IPS DF 4.7 (cell line): ENCODE results near the gene LMO3.
"Not testable (repeated sequence)": the region's sequence is repeated elsewhere in the genome, so short reads cannot be mapped to it uniquely, and the experiment has no call there.

ENCODE experiments used
- DNase-seq: peaks from one replicate; pipeline ENCODE4 v3.0.0-alpha.2; 2013; ENCODE audit warnings: low spot score; ENCODE audit errors: extremely low read depth

Gene LMO3

DNA sequence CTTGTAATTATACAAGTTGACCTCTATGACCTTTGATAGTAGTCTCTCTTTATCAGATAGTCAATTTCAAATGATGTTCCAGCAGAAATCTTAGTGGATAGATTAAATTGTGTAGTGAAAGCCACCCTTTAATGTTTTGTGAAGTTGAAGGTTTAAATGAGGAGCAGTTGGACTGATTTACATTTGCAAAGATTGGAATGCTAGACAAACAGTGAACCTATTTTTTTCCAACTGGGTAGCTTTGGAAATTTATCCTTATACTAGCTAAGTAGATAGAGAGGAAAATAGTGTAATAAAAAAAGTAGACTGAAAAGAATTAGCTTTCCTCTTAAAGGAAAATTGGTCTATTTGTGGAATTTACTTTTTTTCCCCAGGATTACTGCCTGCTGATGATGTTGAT lies 53.7 kb downstream of the LMO3 start:
- DNase-seq = no peak

DNA sequence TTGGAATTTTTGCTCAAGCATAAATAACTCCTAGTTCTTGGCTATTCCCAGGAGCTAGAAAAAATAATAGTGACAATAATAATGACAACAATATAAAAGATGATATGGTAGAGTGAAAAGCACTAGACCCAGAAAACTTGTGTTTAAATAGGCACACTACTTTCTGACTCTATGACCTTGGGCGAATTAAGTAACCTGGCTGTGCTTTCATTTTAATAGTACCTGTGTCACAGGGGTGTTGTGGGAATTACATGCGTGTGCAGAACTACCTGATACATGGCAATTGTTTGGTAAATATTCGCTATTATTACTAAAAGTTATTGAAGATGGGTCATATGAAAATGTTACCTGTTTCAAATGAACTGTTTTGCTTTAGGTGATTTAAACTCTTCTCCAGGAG lies 60.1 kb downstream of the LMO3 start:
- no peak for DNase-seq

GRCh38 chr12:16542586-16542985 lies 63.4 kb downstream of the LMO3 start:
- DNase-seq = no peak

GRCh38 chr12:16537652-16538051 lies 68.3 kb downstream of the LMO3 start:
- not testable (repeated sequence) for DNase-seq

- no peak for DNase-seq
Measured at GRCh38 chr12:16531621-16532020, 74.3 kb downstream of the LMO3 start.

- DNase-seq = no peak
Measured at GRCh38 chr12:16530268-16530850, 75.6 kb downstream of the LMO3 start.

GRCh38 chr12:16526693-16527092 lies 79.3 kb downstream of the LMO3 start:
- DNase-seq = no peak

DNA sequence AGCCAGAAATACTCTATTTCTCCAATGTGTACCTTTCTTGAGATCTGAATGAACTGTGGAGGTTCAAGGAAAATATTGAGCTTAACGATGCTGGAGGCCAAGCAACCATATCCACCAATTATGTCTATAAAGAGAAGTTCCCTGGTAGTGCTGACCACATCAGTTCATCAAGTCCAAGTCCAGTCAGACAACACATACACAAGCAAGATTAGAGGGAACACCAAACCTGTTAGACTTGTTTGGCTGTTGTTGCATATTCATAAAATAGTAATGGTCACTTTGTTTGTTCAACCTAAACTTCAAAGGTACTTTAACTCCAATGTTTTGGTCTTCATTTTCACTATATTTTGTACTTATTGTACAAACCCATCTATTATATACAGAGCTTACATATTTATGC lies 81.6 kb downstream of the LMO3 start:
- no peak for DNase-seq

DNA sequence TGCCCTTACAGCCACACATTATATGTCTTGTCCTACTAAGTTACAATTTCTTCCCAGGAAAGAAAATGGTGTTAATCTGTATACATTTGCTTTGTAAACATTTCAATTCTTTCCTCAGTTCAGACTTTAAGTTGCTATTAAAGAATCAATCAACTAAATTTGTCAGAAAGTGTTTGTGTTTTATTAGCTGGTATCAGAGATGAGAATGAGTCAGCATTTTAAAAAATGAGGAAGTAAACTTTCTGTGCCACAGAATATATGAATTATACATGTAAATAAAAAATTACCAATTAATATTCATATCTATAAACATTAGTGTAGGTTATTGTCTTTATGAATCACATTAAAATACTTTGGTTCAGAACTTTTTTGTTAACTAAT lies 82.0 kb downstream of the LMO3 start:
- no peak for DNase-seq

GRCh38 chr12:16523284-16523950 lies 82.5 kb downstream of the LMO3 start:
- no peak for DNase-seq

GRCh38 chr12:16520328-16520727 lies 85.6 kb downstream of the LMO3 start:
- no peak for DNase-seq

GRCh38 chr12:16515666-16516065 lies 90.3 kb downstream of the LMO3 start:
- DNase-seq = no peak

DNA sequence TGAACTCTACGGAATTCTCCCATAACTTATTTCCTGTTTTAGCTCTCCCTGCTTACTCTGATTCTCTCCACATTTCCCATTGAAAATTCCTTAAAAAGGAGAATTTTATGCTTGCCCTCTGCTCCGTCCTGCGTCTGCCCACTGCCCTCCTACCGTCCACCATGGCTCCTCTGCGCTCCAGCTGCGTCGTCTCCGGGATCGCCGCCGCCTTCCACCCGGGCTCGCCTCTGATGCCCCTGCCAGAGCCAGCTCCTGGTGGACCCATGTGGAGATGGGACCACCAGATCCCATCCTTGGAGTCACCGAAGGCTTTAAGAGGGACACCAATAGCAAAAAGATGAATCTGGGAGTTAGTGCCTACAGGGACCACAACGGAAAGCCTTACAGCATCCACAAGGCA lies 92.7 kb downstream of the LMO3 start:
- no peak for DNase-seq

GRCh38 chr12:16509411-16509810 lies 96.6 kb downstream of the LMO3 start:
- DNase-seq = no peak

- DNase-seq = no peak
Measured at GRCh38 chr12:16506394-16506793, 99.6 kb downstream of the LMO3 start.

DNA sequence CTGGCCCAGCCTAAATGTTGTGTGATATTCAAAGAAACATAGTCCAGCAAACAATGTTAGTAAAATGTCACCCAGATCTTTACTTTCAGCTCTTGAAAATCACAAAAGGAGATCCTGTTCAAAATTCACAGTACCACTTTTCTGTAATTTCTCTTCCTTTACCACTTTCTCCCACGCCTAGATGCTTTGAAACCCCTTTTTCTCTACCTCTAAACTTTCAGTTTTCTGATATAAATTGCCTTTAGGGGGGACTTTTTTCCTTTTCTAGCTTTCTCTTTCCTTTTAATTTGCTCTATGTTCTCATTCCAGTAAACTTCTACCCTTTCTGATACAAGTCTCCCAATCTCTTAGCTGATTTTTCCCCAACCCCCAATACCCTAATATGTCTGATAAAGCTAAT lies 101.8 kb downstream of the LMO3 start:
- DNase-seq = no peak

GRCh38 chr12:16499611-16500010 lies 106.4 kb downstream of the LMO3 start:
- DNase-seq = no peak
